ENCODE data around the gene CRIM1. TPM values are rescaled to one million over a fixed set of nuclear protein-coding genes. Genes with fewer than 3 reads are reported as not detected.
"Not testable (repeated sequence)": the region's sequence is repeated elsewhere in the genome, so short reads cannot be mapped to it uniquely, and the experiment has no call there.

The CRIM1 gene
- total RNA-seq, 4 donors from 2014 or later, result 179 to 229 (median 188) TPM

DNA sequence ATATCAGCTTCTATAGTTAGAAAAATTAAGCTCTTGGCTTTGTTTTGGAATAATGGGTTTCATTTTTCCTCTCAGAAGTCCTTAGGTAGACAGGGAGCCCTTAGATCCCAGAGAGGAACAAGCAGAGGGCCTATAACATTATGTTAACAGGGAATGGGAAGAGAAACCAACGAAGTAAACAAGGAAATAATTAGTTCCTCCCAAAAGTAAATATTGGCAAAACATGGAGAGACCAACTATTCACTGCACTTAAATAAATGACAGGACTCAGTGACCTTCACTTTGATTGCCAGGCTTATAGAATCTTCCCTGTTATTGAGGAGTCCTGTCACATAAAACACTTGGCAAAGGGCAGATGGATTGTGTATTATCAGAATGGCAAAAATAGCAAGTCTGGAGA lies 5.3 kb downstream of the CRIM1 start:
- peak overlapping the region in 2 of 4 donors; percentile 6 to 38 for H3K27ac ChIP-seq
- H3K27me3 ChIP-seq, result no peaks in the 10 kb centered on the region
- no peak overlapping the region for H3K4me3 ChIP-seq
- H3K36me3 ChIP-seq, result no peaks in the 10 kb centered on the region
- TF ChIP-seq, protein P1, sequence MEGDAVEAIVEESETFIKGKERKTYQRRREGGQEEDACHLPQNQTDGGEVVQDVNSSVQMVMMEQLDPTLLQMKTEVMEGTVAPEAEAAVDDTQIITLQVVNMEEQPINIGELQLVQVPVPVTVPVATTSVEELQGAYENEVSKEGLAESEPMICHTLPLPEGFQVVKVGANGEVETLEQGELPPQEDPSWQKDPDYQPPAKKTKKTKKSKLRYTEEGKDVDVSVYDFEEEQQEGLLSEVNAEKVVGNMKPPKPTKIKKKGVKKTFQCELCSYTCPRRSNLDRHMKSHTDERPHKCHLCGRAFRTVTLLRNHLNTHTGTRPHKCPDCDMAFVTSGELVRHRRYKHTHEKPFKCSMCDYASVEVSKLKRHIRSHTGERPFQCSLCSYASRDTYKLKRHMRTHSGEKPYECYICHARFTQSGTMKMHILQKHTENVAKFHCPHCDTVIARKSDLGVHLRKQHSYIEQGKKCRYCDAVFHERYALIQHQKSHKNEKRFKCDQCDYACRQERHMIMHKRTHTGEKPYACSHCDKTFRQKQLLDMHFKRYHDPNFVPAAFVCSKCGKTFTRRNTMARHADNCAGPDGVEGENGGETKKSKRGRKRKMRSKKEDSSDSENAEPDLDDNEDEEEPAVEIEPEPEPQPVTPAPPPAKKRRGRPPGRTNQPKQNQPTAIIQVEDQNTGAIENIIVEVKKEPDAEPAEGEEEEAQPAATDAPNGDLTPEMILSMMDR (IDR thresholded peaks at IDR 0.05), result no peak
- TF ChIP-seq EP300 (IDR thresholded peaks at IDR 0.05) (no peak), POLR2A (IDR thresholded peaks at IDR 0.05) (no peak)
- no peak for DNase-seq (ENCODE audit: low spot score in 2 of 2)
- WGBS, 2 donors, result 54 to 68% methylated on average over 1 of the region's 1 CpG
- H3K9me3 ChIP-seq, result no peaks in the 10 kb centered on the region
- H3K4me1 ChIP-seq, result peaks cover 0 to 67% (median 24%) of the 10 kb centered on the region in 4 donors

- Histone ChIP-seq H3K27me3 (no peaks in the 10 kb centered on the region), H3K4me1 (peaks cover 0 to 72% (median 26%) of the 10 kb centered on the region in 4 donors), H3K9me3 (no peaks in the 10 kb centered on the region), H3K27ac (peak overlapping the region in 1 of 4 donors; percentile 29), H3K4me3 (no peak overlapping the region), H3K36me3 (no peaks in the 10 kb centered on the region)
- no peak for DNase-seq (ENCODE audit: low spot score in 2 of 2)
- TF ChIP-seq EP300 (IDR thresholded peaks at IDR 0.05) (peak in 1 of 2 donors; percentile 33), POLR2A (IDR thresholded peaks at IDR 0.05) (no peak)
- TF ChIP-seq, protein P1 (IDR thresholded peaks at IDR 0.05), result no peak
- 59 to 72% methylated on average over 3 of the region's 3 CpGs for WGBS, 2 donors
Observed at GRCh38 chr2:36361396-36361795, 5.8 kb downstream of the CRIM1 start.

GRCh38 chr2:36362291-36362690 lies 6.7 kb downstream of the CRIM1 start:
- H3K4me1 ChIP-seq, result peaks cover 0 to 81% (median 26%) of the 10 kb centered on the region in 4 donors
- TF ChIP-seq POLR2A (IDR thresholded peaks at IDR 0.05), result no peak
- TF ChIP-seq EP300 (IDR thresholded peaks at IDR 0.05), result no peak
- TF ChIP-seq, protein P1 (IDR thresholded peaks at IDR 0.05), result no peak
- H3K9me3 ChIP-seq, result no peaks in the 10 kb centered on the region
- no peak overlapping the region for H3K4me3 ChIP-seq
- no peaks in the 10 kb centered on the region for H3K36me3 ChIP-seq
- WGBS, 2 donors, result 58 to 62% methylated on average over 3 of the region's 3 CpGs
- peak overlapping the region in 1 of 4 donors; percentile 60 for H3K27ac ChIP-seq
- no peak for DNase-seq (ENCODE audit: low spot score in 2 of 2)
- H3K27me3 ChIP-seq, result no peaks in the 10 kb centered on the region

GRCh38 chr2:36363085-36363484 lies 7.5 kb downstream of the CRIM1 start:
- H3K27me3 ChIP-seq; H3K36me3 ChIP-seq; DNase-seq (ENCODE audit: low spot score in 2 of 2); H3K9me3 ChIP-seq; H3K4me3 ChIP-seq: not testable (repeated sequence)
- 95 to 100% methylated on average over 2 of the region's 2 CpGs for WGBS, 2 donors
- Histone ChIP-seq H3K4me1 (peaks cover 0 to 88% (median 29%) of the 10 kb centered on the region in 4 donors), H3K27ac (peak overlapping the region in 1 of 4 donors; percentile 60)

- no peak for TF ChIP-seq EP300 (IDR thresholded peaks at IDR 0.05)
- TF ChIP-seq POLR2A (IDR thresholded peaks at IDR 0.05), result no peak
- TF ChIP-seq, protein P1 (IDR thresholded peaks at IDR 0.05), result no peak
- H3K4me3 ChIP-seq, result no peak overlapping the region
- no peaks in the 10 kb centered on the region for H3K9me3 ChIP-seq
- no peaks in the 10 kb centered on the region for H3K27me3 ChIP-seq
- H3K4me1 ChIP-seq, result peaks cover 0 to 88% (median 25%) of the 10 kb centered on the region in 4 donors
- DNase-seq (ENCODE audit: low spot score in 2 of 2), result no peak
- H3K27ac ChIP-seq, result peak overlapping the region in 2 of 4 donors; percentile 4 to 19
- 48 to 61% methylated on average over 3 of the region's 3 CpGs for WGBS, 2 donors
- no peaks in the 10 kb centered on the region for H3K36me3 ChIP-seq
Observed at GRCh38 chr2:36366491-36367120, 11.0 kb downstream of the CRIM1 start.

Data from tibial nerve (tissue), 4 donors.